HCT116 (cell line): ENCODE results near the gene PNMA8C. TPM values are rescaled to one million over a fixed set of nuclear protein-coding genes. Genes with fewer than 3 reads are reported as not detected.
"Not testable (repeated sequence)": the region's sequence is repeated elsewhere in the genome, so short reads cannot be mapped to it uniquely, and the experiment has no call there.

ENCODE experiments used
- ATAC-seq: fragments of 200-7000 bp; cut with Tn5 transposase; 2 replicates; pipeline ENCODE4 v1.9.1; 2020; ENCODE audit warnings: mild to moderate bottlenecking, moderate library complexity
- BruUV-seq: library from RNA; stranded (reverse); fragments of 400-500 nt; replicated peaks from 2 replicates; lab custom pipeline; 2021; lab: Mats Ljungman, UMichigan
- CTCF ChIA-PET: fragments of 300-600 bp; sonication (Branson Sonifier 250); formaldehyde crosslinking; loops from one replicate; lab custom pipeline; 2021; ENCODE audit warnings: antibody characterized with exemption; lab: Charles Lee
- POLR2A ChIA-PET: fragments of 300-600, 350-600 bp; sonication (Branson Sonifier 250); formaldehyde crosslinking; loops from one replicate; lab custom pipeline; 2021; ENCODE audit warnings: antibody characterized with exemption; lab: Charles Lee
- RAD21 ChIA-PET, 2 experiments: fragments of 300-600 bp; sonication (Branson Sonifier 250); formaldehyde crosslinking; loops; one replicate each; lab custom pipeline; 2023; ENCODE audit warnings: low total read pairs in 2 of 2; ENCODE audit not compliant: uncharacterized antibody in 2 of 2, unreplicated experiment in 2 of 2, low non-redundant PET in 1 of 2; lab: Charles Lee
- DNase-seq: peaks from one replicate; pipeline ENCODE4 v3.0.0-alpha.2; 2010; ENCODE audit warnings: low read depth, low spot score
- H2AFZ ChIP-seq: fragments of 200-600 bp; shearing (Covaris generic), sonication (generic); 2 replicates; pipeline ENCODE4 v1.6.1; 2017; ENCODE audit warnings: low read depth, mixed run types, mixed read lengths, antibody characterized with exemption, low read length; ENCODE audit not compliant: poor library complexity, severe bottlenecking
- H3K27ac ChIP-seq: 2 replicates; pipeline ENCODE4 v1.5.1; 2012; ENCODE audit warnings: low read depth, low read length
- H3K27me3 ChIP-seq: fragments of 200-600 bp; sonication (generic); 2 replicates; pipeline ENCODE4 v1.6.1; 2016; ENCODE audit warnings: mixed run types, low read length, mixed read lengths; ENCODE audit not compliant: insufficient read depth
- H3K36me3 ChIP-seq, 2 experiments: fragments of 200-500 bp in 1 of 2; fragments of 200-600 bp in 1 of 2; sonication (Bioruptor generic) in 1 of 2; sonication (generic) in 1 of 2; 2 replicates each; pipeline versions ENCODE4 v1.5.1 to v1.6.1; 2014 to 2016; ENCODE audit warnings: low read length in 2 of 2, inconsistent platforms in 1 of 2, mixed read lengths in 1 of 2, mixed run types in 1 of 2; ENCODE audit not compliant: insufficient read depth in 2 of 2, control insufficient read depth in 1 of 2
- H3K4me1 ChIP-seq, 2 experiments: fragments of 200-600 bp in 1 of 2; sonication (generic) in 1 of 2; 2 replicates each; pipeline versions ENCODE4 v1.5.1 to v1.6.1; 2012 to 2017; ENCODE audit warnings: low read length in 2 of 2, inconsistent platforms in 1 of 2, mild to moderate bottlenecking in 1 of 2, mixed read lengths in 1 of 2, mixed run types in 1 of 2, moderate library complexity in 1 of 2; ENCODE audit not compliant: insufficient read depth in 2 of 2, control insufficient read depth in 1 of 2
- H3K4me2 ChIP-seq: fragments of 200-600 bp; sonication (generic); 2 replicates; pipeline ENCODE4 v1.6.1; 2017; ENCODE audit warnings: mixed run types, low read length, mixed read lengths
- H3K4me3 ChIP-seq, 2 experiments: fragments of 200-600 bp in 1 of 2; sonication (generic) in 1 of 2; replicated peaks in 1 of 2; 2 replicates each; pipeline ENCODE4 v1.5.1; 2011 to 2016; ENCODE audit warnings: low read length in 2 of 2, control low read depth in 1 of 2, low read depth in 1 of 2, mild to moderate bottlenecking in 1 of 2, mixed read lengths in 1 of 2, mixed run types in 1 of 2
- H3K79me2 ChIP-seq: fragments of 200-600 bp; sonication (generic); 2 replicates; pipeline ENCODE4 v1.6.1; 2017; ENCODE audit warnings: mild to moderate bottlenecking, mixed run types, low read length, moderate library complexity, mixed read lengths; ENCODE audit not compliant: insufficient read depth
- H3K9ac ChIP-seq: fragments of 200-600 bp; sonication (generic); 2 replicates; pipeline ENCODE4 v1.6.1; 2016; ENCODE audit warnings: low read length, mixed read lengths
- H3K9me2 ChIP-seq: fragments of 200-600 bp; sonication (generic), shearing (Covaris generic); 2 replicates; pipeline ENCODE4 v1.6.1; 2017; ENCODE audit warnings: mixed run types, mild to moderate bottlenecking, moderate library complexity; ENCODE audit not compliant: insufficient read depth
- H3K9me3 ChIP-seq, 2 experiments: fragments of 200-500 bp in 1 of 2; fragments of 200-600 bp in 1 of 2; sonication (Bioruptor generic) in 1 of 2; sonication (generic) in 1 of 2; 2 replicates each; pipeline ENCODE4 v1.6.1; 2014 to 2017; ENCODE audit warnings: low read length in 2 of 2, mixed read lengths in 2 of 2, inconsistent platforms in 1 of 2, low read depth in 1 of 2, mild to moderate bottlenecking in 1 of 2, mixed run types in 1 of 2, moderate library complexity in 1 of 2; ENCODE audit not compliant: control insufficient read depth in 1 of 2, insufficient read depth in 1 of 2
- H4K20me1 ChIP-seq: fragments of 200-600 bp; sonication (generic), shearing (Covaris generic); 2 replicates; pipeline ENCODE4 v1.6.1; 2017; ENCODE audit warnings: mixed run types, mild to moderate bottlenecking, moderate library complexity; ENCODE audit not compliant: insufficient read depth
- CBX3 ChIP-seq: IDR thresholded peaks from 2 replicates; pipeline ENCODE4 v1.6.1; 2012; ENCODE audit warnings: low read depth
- CEBPB ChIP-seq: IDR thresholded peaks from 2 replicates; pipeline ENCODE4 v1.6.1; 2012; ENCODE audit warnings: low read depth
- ELF1 ChIP-seq: IDR thresholded peaks from 2 replicates; pipeline ENCODE4 v1.6.1; 2012; ENCODE audit warnings: low read depth, borderline replicate concordance
- EZH2 ChIP-seq: fragments of 200-600 bp; sonication (generic); IDR thresholded peaks from 2 replicates; pipeline ENCODE4 v1.6.1; 2017; ENCODE audit warnings: antibody characterized with exemption, mixed run types
- EZH2phosphoT487 ChIP-seq: fragments of 200-600 bp; IDR thresholded peaks from 2 replicates; pipeline ENCODE4 v1.6.1; 2018; ENCODE audit warnings: antibody characterized with exemption, borderline replicate concordance
- FOSL1 ChIP-seq: IDR thresholded peaks from 2 replicates; pipeline ENCODE4 v1.6.1; 2012; ENCODE audit warnings: low read depth
- SIN3A ChIP-seq: IDR thresholded peaks from 2 replicates; pipeline ENCODE4 v1.6.1; 2012; ENCODE audit warnings: low read depth
- SP1 ChIP-seq: IDR thresholded peaks from 2 replicates; pipeline ENCODE4 v1.6.1; 2012; ENCODE audit warnings: low read depth
- SRF ChIP-seq: IDR thresholded peaks from 2 replicates; pipeline ENCODE4 v1.6.1; 2012; ENCODE audit warnings: low read depth
- TCF7L2 ChIP-seq: IDR thresholded peaks from 2 replicates; pipeline ENCODE4 v1.7.0; 2011; ENCODE audit warnings: borderline replicate concordance, inconsistent platforms; ENCODE audit not compliant: insufficient read depth, insufficient read length; ENCODE audit errors: extremely low read depth
- YY1 ChIP-seq: IDR thresholded peaks from 2 replicates; pipeline ENCODE4 v1.6.1; 2011; ENCODE audit warnings: low read length, low read depth, moderate library complexity, mild to moderate bottlenecking; ENCODE audit not compliant: insufficient replicate concordance; ENCODE audit errors: extremely low read depth
- ZFX ChIP-seq: fragments of 450-650 bp; IDR thresholded peaks from 2 replicates; pipeline ENCODE4 v1.6.1; 2017
- ZNF274 ChIP-seq: fragments of 200-500 bp; sonication (Bioruptor generic); IDR thresholded peaks from 2 replicates; pipeline ENCODE4 v1.6.1; 2014; ENCODE audit warnings: mild to moderate bottlenecking, low read depth, low read length, inconsistent platforms
- intact Hi-C: fragments of 100-400 bp; cut with micrococcal nuclease; formaldehyde crosslinking; loops from 2 replicates; pipeline ENCODE4 v1.10.0; 2022
- total RNA-seq: library from RNA; stranded (reverse); gene quantifications from one replicate; pipeline ENCODE4 v1.2.1, GENCODE V29; 2021; ENCODE audit not compliant: unreplicated experiment
- TF ChIP-seq, protein P1 (sequence below): IDR thresholded peaks from 2 replicates; pipeline ENCODE4 v1.6.1; 2011; ENCODE audit warnings: mild to moderate bottlenecking, low read length, moderate library complexity; ENCODE audit not compliant: insufficient replicate concordance; ENCODE audit errors: extremely low read depth
- TF ChIP-seq, protein P2 (sequence below): IDR thresholded peaks from 2 replicates; pipeline ENCODE4 v1.6.1; 2012
- TF ChIP-seq, protein P3 (sequence below): IDR thresholded peaks from 2 replicates; pipeline ENCODE4 v1.6.1; 2012

Gene PNMA8C
- total RNA-seq, 1 experiment from 2014 or later, result not detected

DNA sequence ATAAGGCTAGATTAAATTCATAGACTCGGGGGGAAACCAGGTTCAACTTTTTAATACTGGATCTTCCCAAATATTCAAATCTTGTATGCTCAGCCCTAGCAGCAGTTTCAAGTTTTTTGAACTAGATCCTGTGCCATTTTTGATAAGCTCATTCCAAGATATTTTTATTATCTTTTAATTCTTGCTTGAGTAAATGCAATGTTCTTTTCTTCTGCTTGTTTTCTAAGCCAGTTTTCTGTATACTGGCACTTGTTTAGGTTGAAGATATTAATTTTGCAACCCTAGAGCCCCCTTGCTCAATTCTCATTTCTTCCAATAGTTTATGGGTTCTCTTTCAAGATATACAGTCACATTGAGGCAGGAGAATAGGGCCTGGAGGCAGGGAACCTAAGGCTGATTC, 13.1 kb upstream of the PNMA8C start (continued):
- no peak for TF ChIP-seq EZH2phosphoT487
- TF ChIP-seq, protein P1, sequence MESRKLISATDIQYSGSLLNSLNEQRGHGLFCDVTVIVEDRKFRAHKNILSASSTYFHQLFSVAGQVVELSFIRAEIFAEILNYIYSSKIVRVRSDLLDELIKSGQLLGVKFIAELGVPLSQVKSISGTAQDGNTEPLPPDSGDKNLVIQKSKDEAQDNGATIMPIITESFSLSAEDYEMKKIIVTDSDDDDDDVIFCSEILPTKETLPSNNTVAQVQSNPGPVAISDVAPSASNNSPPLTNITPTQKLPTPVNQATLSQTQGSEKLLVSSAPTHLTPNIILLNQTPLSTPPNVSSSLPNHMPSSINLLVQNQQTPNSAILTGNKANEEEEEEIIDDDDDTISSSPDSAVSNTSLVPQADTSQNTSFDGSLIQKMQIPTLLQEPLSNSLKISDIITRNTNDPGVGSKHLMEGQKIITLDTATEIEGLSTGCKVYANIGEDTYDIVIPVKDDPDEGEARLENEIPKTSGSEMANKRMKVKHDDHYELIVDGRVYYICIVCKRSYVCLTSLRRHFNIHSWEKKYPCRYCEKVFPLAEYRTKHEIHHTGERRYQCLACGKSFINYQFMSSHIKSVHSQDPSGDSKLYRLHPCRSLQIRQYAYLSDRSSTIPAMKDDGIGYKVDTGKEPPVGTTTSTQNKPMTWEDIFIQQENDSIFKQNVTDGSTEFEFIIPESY, result no peak
- TF ChIP-seq SP1, result no peak

DNA sequence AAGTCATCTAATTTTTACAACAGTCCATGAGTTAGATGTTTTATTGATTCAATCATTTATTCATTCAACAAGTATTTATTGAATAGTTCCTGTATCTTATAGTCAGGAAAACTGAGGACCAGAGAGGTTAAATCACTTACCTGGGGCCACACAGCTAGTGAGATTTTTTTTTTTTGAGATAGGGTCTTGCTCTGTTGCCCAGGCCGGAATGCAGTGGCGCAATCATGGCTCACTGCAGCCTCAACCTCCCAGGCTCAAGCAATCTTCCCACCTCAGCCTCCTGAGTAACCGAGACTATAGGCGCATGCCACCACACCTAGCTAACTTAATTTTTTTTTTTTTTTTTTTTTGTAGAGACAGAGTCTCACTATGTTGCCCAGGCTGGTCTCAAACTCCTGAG, 7.0 kb upstream of the PNMA8C start:
- CTCF ChIA-PET, H3K4me3 ChIP-seq, H3K4me2 ChIP-seq, ATAC-seq, H3K27me3 ChIP-seq, POLR2A ChIA-PET, H3K79me2 ChIP-seq, H3K36me3 ChIP-seq, intact Hi-C loops, DNase-seq, H3K9ac ChIP-seq, H2AFZ ChIP-seq, H3K9me2 ChIP-seq, H3K4me1 ChIP-seq, H4K20me1 ChIP-seq, H3K9me3 ChIP-seq, BruUV-seq, H3K27ac ChIP-seq: not testable (repeated sequence)
- RAD21 ChIA-PET, result interaction anchor here in 1 of 2 experiments (0.7 kb wide), 1 partner anchor 34 kb away, joined by 3 read pairs; no protein-coding TSS in a partner anchor

DNA sequence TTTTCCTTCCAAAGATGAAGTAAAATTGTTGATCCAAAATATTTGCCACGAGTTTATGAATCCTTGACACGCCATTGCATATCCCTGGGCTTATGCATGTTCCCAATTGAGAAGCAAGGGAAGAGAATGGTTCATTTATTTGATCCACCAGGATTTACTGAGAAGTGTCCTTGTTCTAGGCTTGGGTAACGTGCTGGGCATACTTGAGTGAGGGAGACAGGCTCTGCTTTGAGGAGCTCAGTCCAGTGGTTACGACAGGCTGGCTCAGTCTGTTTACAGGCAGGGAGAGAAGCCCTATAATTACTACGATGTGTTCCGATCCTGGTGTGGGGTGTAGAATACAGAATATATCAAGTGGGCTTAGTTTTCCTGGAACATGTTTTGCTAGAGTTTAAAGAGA, 6.3 kb upstream of the PNMA8C start:
- H3K4me1 ChIP-seq, result no peaks in the 10 kb centered on the region
- POLR2A ChIA-PET, result no interaction called here
- no peak overlapping the region for H2AFZ ChIP-seq
- H3K79me2 ChIP-seq, result no peaks in the 10 kb centered on the region
- no peaks in the 10 kb centered on the region for H4K20me1 ChIP-seq
- H3K9ac ChIP-seq, result no peak overlapping the region
- BruUV-seq, result no TSS peak
- no peak overlapping the region for H3K4me3 ChIP-seq
- no peaks in the 10 kb centered on the region for H3K9me3 ChIP-seq
- H3K27ac ChIP-seq, result no peak overlapping the region
- no peaks in the 10 kb centered on the region for H3K9me2 ChIP-seq
- intact Hi-C loops, result no loop called here
- H3K4me2 ChIP-seq, result no peak overlapping the region
- H3K36me3 ChIP-seq, result no peaks in the 10 kb centered on the region
- RAD21 ChIA-PET, result no interaction called here
- TF ChIP-seq, protein P1, result no peak
- TF ChIP-seq ZNF274, result no peak
- TF ChIP-seq, protein P2, sequence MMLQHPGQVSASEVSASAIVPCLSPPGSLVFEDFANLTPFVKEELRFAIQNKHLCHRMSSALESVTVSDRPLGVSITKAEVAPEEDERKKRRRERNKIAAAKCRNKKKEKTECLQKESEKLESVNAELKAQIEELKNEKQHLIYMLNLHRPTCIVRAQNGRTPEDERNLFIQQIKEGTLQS, result no peak
- no peak for TF ChIP-seq CBX3
- TF ChIP-seq FOSL1, result no peak
- TF ChIP-seq CEBPB, result no peak
- no peak for TF ChIP-seq EZH2
- TF ChIP-seq ELF1, result no peak
- TF ChIP-seq TCF7L2, result no peak
- TF ChIP-seq, protein P3, sequence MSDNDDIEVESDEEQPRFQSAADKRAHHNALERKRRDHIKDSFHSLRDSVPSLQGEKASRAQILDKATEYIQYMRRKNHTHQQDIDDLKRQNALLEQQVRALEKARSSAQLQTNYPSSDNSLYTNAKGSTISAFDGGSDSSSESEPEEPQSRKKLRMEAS, result no peak
- TF ChIP-seq YY1, result no peak
- no peak for TF ChIP-seq ZFX
- TF ChIP-seq SRF, result no peak
- TF ChIP-seq SIN3A, result no peak
- no peak for TF ChIP-seq SP1
- CTCF ChIA-PET, result no interaction called here
- no peaks in the 10 kb centered on the region for H3K27me3 ChIP-seq
- ATAC-seq (no peak), DNase-seq (no peak)
